K562 (cell line): ENCODE data around the gene NUCKS1. TPM values are rescaled to one million over a fixed set of nuclear protein-coding genes. Genes with fewer than 3 reads are reported as not detected.

Source experiments
- BRD9 ChIP-seq: fragments of 450-650 bp; IDR thresholded peaks from 2 replicates; pipeline ENCODE4 v1.6.1; 2018; ENCODE audit warnings: low read depth; ENCODE audit not compliant: partially characterized antibody
- CBFA2T3 ChIP-seq: fragments of 450-650 bp; IDR thresholded peaks from 2 replicates; pipeline ENCODE4 v1.6.1; 2017
- DDX20 ChIP-seq: fragments of 450-650 bp; IDR thresholded peaks from 2 replicates; pipeline ENCODE4 v1.6.1; 2016; ENCODE audit warnings: missing genetic modification characterization, low read depth, mild to moderate bottlenecking, missing compliant biosample characterization, moderate library complexity
- DLX4 ChIP-seq: fragments of 250-450 bp; sonication (Bioruptor Pico); IDR thresholded peaks from 2 replicates; pipeline ENCODE4 v1.6.1; 2021; ENCODE audit warnings: mild to moderate bottlenecking
- DPF2 ChIP-seq: fragments of 450-650 bp; IDR thresholded peaks from 2 replicates; pipeline ENCODE4 v1.6.1; 2016
- FOXJ2 ChIP-seq: fragments of 200-800 bp; sonication (Bioruptor generic); IDR thresholded peaks from 2 replicates; pipeline ENCODE4 v1.6.1; 2016; ENCODE audit warnings: missing genetic modification characterization, missing compliant biosample characterization
- MED1 ChIP-seq: sonication (generic); formaldehyde crosslinking; IDR thresholded peaks from 2 replicates; pipeline ENCODE4 v1.8.1; 2023; ENCODE audit warnings: missing genetic modification reagents, borderline replicate concordance
- MEIS2 ChIP-seq: fragments of 450-650 bp; IDR thresholded peaks from 2 replicates; pipeline ENCODE4 v1.6.1; 2014; ENCODE audit warnings: mild to moderate bottlenecking; ENCODE audit not compliant: partially characterized antibody
- MITF ChIP-seq: IDR thresholded peaks from 2 replicates; pipeline ENCODE4 v1.6.1; 2014; ENCODE audit warnings: antibody characterized with exemption
- MNT ChIP-seq, 2 experiments: fragments of 450-650 bp; conservative IDR thresholded peaks; 2 replicates each; pipeline ENCODE4 v1.6.1; 2017; ENCODE audit warnings: mild to moderate bottlenecking in 2 of 2, moderate library complexity in 2 of 2
- MTA1 ChIP-seq: fragments of 450-650 bp; IDR thresholded peaks from 2 replicates; pipeline ENCODE4 v1.6.1; 2017; ENCODE audit warnings: borderline replicate concordance
- NRF1 ChIP-seq, 2 experiments: fragments of 450-650 bp; IDR thresholded peaks in 1 of 2; conservative IDR thresholded peaks in 1 of 2; 2 replicates each; pipeline ENCODE4 v1.6.1; 2014; ENCODE audit warnings: mild to moderate bottlenecking in 2 of 2
- PHB ChIP-seq: fragments of 250-450 bp; sonication (Bioruptor Pico); IDR thresholded peaks from 2 replicates; pipeline ENCODE4 v1.5.0; 2021
- POLR2G ChIP-seq: fragments of 200-400 bp; formaldehyde crosslinking; IDR thresholded peaks from 2 replicates; pipeline ENCODE4 v1.6.1; 2017; ENCODE audit warnings: low read depth, mild to moderate bottlenecking, antibody characterized with exemption, low read length, moderate library complexity
- POU5F1 ChIP-seq: fragments of 150-350 bp; IDR thresholded peaks from 2 replicates; pipeline ENCODE4 v1.6.1; 2014; ENCODE audit warnings: borderline replicate concordance, low read length, low read depth, mild to moderate bottlenecking; ENCODE audit not compliant: partially characterized antibody
- SMARCA4 ChIP-seq: fragments of 450-650 bp; IDR thresholded peaks from 2 replicates; pipeline ENCODE4 v1.6.1; 2016
- ZBTB8A ChIP-seq: fragments of 450-650 bp; IDR thresholded peaks from 2 replicates; pipeline ENCODE4 v1.6.1; 2018; ENCODE audit warnings: mild to moderate bottlenecking, moderate library complexity; ENCODE audit not compliant: partially characterized antibody
- ZFP30 ChIP-seq: fragments of 250-450 bp; sonication (Bioruptor Pico); IDR thresholded peaks from 2 replicates; pipeline ENCODE4 v1.8.0; 2022; ENCODE audit warnings: moderate library complexity, mild to moderate bottlenecking, inconsistent platforms, borderline replicate concordance
- ZHX1 ChIP-seq: fragments of 150-350 bp; conservative IDR thresholded peaks from 2 replicates; pipeline ENCODE4 v1.6.1; 2014; ENCODE audit warnings: low read length
- ZNF780A ChIP-seq: fragments of 250-450 bp; sonication (Bioruptor Pico); IDR thresholded peaks from 2 replicates; pipeline ENCODE4 v1.5.0; 2021; ENCODE audit warnings: mild to moderate bottlenecking
- polyA plus RNA-seq, 8 experiments: library from polyadenylated mRNA; depleted of rRNA in 4 of 8; stranded (reverse) in 5 of 8; unstranded in 3 of 8; fragments of >200 nt; fragmentation: Nextera tagmentation in 2 of 8; fragmentation: Illumina TruSeq in 1 of 8; extraction: Ambion mirVana in 2 of 8; extraction: Trizol in 1 of 8; gene quantifications; 2 replicates each; pipeline versions ENCODE4 v1.2.1 to v1.2.3, GENCODE V29; 2011 to 2014; ENCODE audit warnings: inconsistent platforms in 1 of 8, missing spikeins in 1 of 8
- total RNA-seq, 7 experiments: library from RNA; depleted of rRNA in 6 of 7; stranded (reverse); fragments of >200 nt in 6 of 7; fragmentation: Illumina TruSeq in 2 of 7; extraction: Trizol in 2 of 7; gene quantifications; 2 replicates each; pipeline versions ENCODE4 v1.2.1 to v1.2.3, GENCODE V29; 2011 to 2021; ENCODE audit warnings: low replicate concordance in 1 of 7

NUCKS1 gene
- total and polyA plus RNA-seq, 9 of the 15 experiments (the other 6 are each of a cell fraction or from before 2014, with no cell fraction given): 66.7 to 244 (median 149) TPM

- TF ChIP-seq MITF (no peak), MNT (conservative IDR thresholded peaks at IDR 0.05) (no peak), BRD9 (no peak), DPF2 (peak; percentile 82), MED1 (no peak), DLX4 (CRISPR knock-in tag) (no peak), ZNF780A (CRISPR knock-in tag) (no peak), MEIS2 (peak; percentile 77), ZHX1 (no peak), ZFP30 (no peak), CBFA2T3 (peak; percentile 85), POU5F1 (no peak), FOXJ2 (tag) (no peak), SMARCA4 (peak; percentile 89), DDX20 (tag) (no peak), MTA1 (peak; percentile 79; the same call in 1 of the 2 replicates), ZBTB8A (no peak), NRF1 (conservative IDR thresholded peaks at IDR 0.05 in 1 of 2, IDR thresholded peaks at IDR 0.05 in 1 of 2) (peak; percentile 31 to 52; a peak in 3 of 4 replicates), PHB (CRISPR knock-in tag) (no peak), POLR2G (no peak)
These were observed 43.1 kb downstream of the NUCKS1 start (continued) for GRCh38 chr1:205706601-205707502.
